ENCODE results near the gene PRPF6. TPM values are rescaled to one million over a fixed set of nuclear protein-coding genes. Genes with fewer than 3 reads are reported as not detected.

The PRPF6 gene
- total and polyA plus RNA-seq, 2 of the 13 experiments (the other 11 are each of a cell fraction or from before 2014, with no cell fraction given), result 63.7 to 101 TPM

GRCh38 chr20:64023361-64024140 is 42.6 kb downstream of the PRPF6 start (continued):
- no peak for TF ChIP-seq ZZZ3 (CRISPR knock-in tag; IDR thresholded peaks at IDR 0.05; ENCODE audit: borderline replicate concordance)
- no peak for TF ChIP-seq ZNF878 (CRISPR knock-in tag; IDR thresholded peaks at IDR 0.05)
- TF ChIP-seq ZNF512B (CRISPR knock-in tag; IDR thresholded peaks at IDR 0.05; ENCODE audit: borderline replicate concordance), result peak; percentile 26; the same call in 1 of the 2 replicates
- TF ChIP-seq ZBTB49 (CRISPR knock-in tag; IDR thresholded peaks at IDR 0.05; ENCODE audit: borderline replicate concordance), result 0 out of 2 replicates have a peak, but pooled peaks have one; percentile 6
- no peak for TF ChIP-seq KDM6A (CRISPR knock-in tag; IDR thresholded peaks at IDR 0.05; ENCODE audit: low read depth)
- peak; percentile 69 for TF ChIP-seq BRD4 (CRISPR knock-in tag; IDR thresholded peaks at IDR 0.05)
- no peak for TF ChIP-seq ATF1 (CRISPR knock-in tag; IDR thresholded peaks at IDR 0.05)
- TF ChIP-seq LBX2 (CRISPR knock-in tag; IDR thresholded peaks at IDR 0.05; ENCODE audit: borderline replicate concordance), result peak; percentile 63; the same call in 1 of the 2 replicates
- TF ChIP-seq ZC3H13 (CRISPR knock-in tag; IDR thresholded peaks at IDR 0.05), result no peak; the same call in 1 of the 2 replicates
- peak; percentile 23; the same call in 1 of the 2 replicates for TF ChIP-seq ZXDC (CRISPR knock-in tag; IDR thresholded peaks at IDR 0.05)
- 0 out of 2 replicates have a peak, but pooled peaks have one; percentile 4 for TF ChIP-seq CTCF (CRISPR knock-in tag; IDR thresholded peaks at IDR 0.05)
- no peak for TF ChIP-seq HNRNPK (IDR thresholded peaks at IDR 0.05; ENCODE audit: low read depth, low read length, poor library complexity, severe bottlenecking)
- TF ChIP-seq ZNF572 (CRISPR knock-in tag; IDR thresholded peaks at IDR 0.05), result no peak
- no peak for TF ChIP-seq ZNF557 (CRISPR knock-in tag; IDR thresholded peaks at IDR 0.05)
- no peak for TF ChIP-seq ZNF713 (CRISPR knock-in tag; IDR thresholded peaks at IDR 0.05)
- TF ChIP-seq NFYC (CRISPR knock-in tag; IDR thresholded peaks at IDR 0.05), result no peak
- no peak for TF ChIP-seq ZNF556 (CRISPR knock-in tag; IDR thresholded peaks at IDR 0.05; ENCODE audit: borderline replicate concordance)
- TF ChIP-seq SRSF9 (IDR thresholded peaks at IDR 0.05; ENCODE audit: borderline replicate concordance, insufficient read depth, low read depth, low read length, poor library complexity, severe bottlenecking), result no peak

All from HepG2 (cell line).